Measurements from ENCODE around the gene FAM209B. TPM values are rescaled to one million over a fixed set of nuclear protein-coding genes. Genes with fewer than 3 reads are reported as not detected.

Gene FAM209B
- total RNA-seq, 2 experiments from 2014 or later = not detected

GRCh38 chr20:56504373-56505005 lies 28.6 kb upstream of the FAM209B start:
- Histone ChIP-seq H2AFZ (ENCODE audit: low read length) (no peak overlapping the region), H3K9me2 (ENCODE audit: insufficient read depth, low read length) (no peaks in the 10 kb centered on the region), H3K4me3 (ENCODE audit: low read depth, low read length, poor library complexity, severe bottlenecking) (no peak overlapping the region), H3K79me2 (ENCODE audit: insufficient read depth, low read depth, low read length) (no peaks in the 10 kb centered on the region), H3K9me3 (ENCODE audit: low read length) (no peaks in the 10 kb centered on the region), H3K4me2 (ENCODE audit: low read length) (no peak overlapping the region), H3K27ac (ENCODE audit: low read depth, low read length, poor library complexity, severe bottlenecking) (no peak overlapping the region), H3K36me3 (ENCODE audit: insufficient read depth, low read length) (peaks cover 14% of the 10 kb centered on the region), H4K20me1 (ENCODE audit: insufficient read depth, low read length) (no peaks in the 10 kb centered on the region), H3K4me1 (ENCODE audit: insufficient read depth, low read length, poor library complexity, severe bottlenecking) (no peaks in the 10 kb centered on the region)
- no peak for DNase-seq (ENCODE audit: low spot score)
- no TSS peak for BruUV-seq (replicated peaks)
- intact Hi-C loops (cut with micrococcal nuclease; ENCODE audit: unreplicated experiment) = no loop called here
- ChIA-PET CTCF (ENCODE audit: unreplicated experiment) (no interaction called here), POLR2A (no interaction called here)
- TF ChIP-seq EZH2phosphoT487 (IDR thresholded peaks at IDR 0.05; ENCODE audit: borderline replicate concordance, low read depth, low read length) (no peak), CTCF (conservative IDR thresholded peaks at IDR 0.05; ENCODE audit: low read length) (peak; percentile 74)

GRCh38 chr20:56506103-56506502 lies 26.9 kb upstream of the FAM209B start:
- Histone ChIP-seq H3K79me2 (ENCODE audit: insufficient read depth, low read depth, low read length) (no peaks in the 10 kb centered on the region), H3K4me2 (ENCODE audit: low read length) (no peak overlapping the region), H3K27ac (ENCODE audit: low read depth, low read length, poor library complexity, severe bottlenecking) (no peak overlapping the region), H3K4me1 (ENCODE audit: insufficient read depth, low read length, poor library complexity, severe bottlenecking) (no peaks in the 10 kb centered on the region), H3K36me3 (ENCODE audit: insufficient read depth, low read length) (peaks cover 14% of the 10 kb centered on the region), H2AFZ (ENCODE audit: low read length) (no peak overlapping the region), H3K9me3 (ENCODE audit: low read length) (no peaks in the 10 kb centered on the region), H4K20me1 (ENCODE audit: insufficient read depth, low read length) (no peaks in the 10 kb centered on the region), H3K9me2 (ENCODE audit: insufficient read depth, low read length) (no peaks in the 10 kb centered on the region), H3K4me3 (ENCODE audit: low read depth, low read length, poor library complexity, severe bottlenecking) (no peak overlapping the region)
- POLR2A ChIA-PET = interaction anchor here (0.8 kb wide), 1 partner anchor 7 kb away, joined by 5 read pairs; no protein-coding TSS in a partner anchor
- no peak for DNase-seq (ENCODE audit: low spot score)
- TF ChIP-seq CTCF (conservative IDR thresholded peaks at IDR 0.05; ENCODE audit: low read length) (no peak), EZH2phosphoT487 (IDR thresholded peaks at IDR 0.05; ENCODE audit: borderline replicate concordance, low read depth, low read length) (no peak)
- intact Hi-C loops (cut with micrococcal nuclease; ENCODE audit: unreplicated experiment) = no loop called here
- CTCF ChIA-PET (ENCODE audit: unreplicated experiment) = no interaction called here
- no TSS peak for BruUV-seq (replicated peaks)

GRCh38 chr20:56511926-56512325 lies 21.1 kb upstream of the FAM209B start:
- Histone ChIP-seq H4K20me1 (ENCODE audit: insufficient read depth, low read length) (no peaks in the 10 kb centered on the region), H3K4me1 (ENCODE audit: insufficient read depth, low read length, poor library complexity, severe bottlenecking) (no peaks in the 10 kb centered on the region), H3K4me2 (ENCODE audit: low read length) (no peak overlapping the region), H3K27ac (ENCODE audit: low read depth, low read length, poor library complexity, severe bottlenecking) (no peak overlapping the region), H3K4me3 (ENCODE audit: low read depth, low read length, poor library complexity, severe bottlenecking) (no peak overlapping the region), H3K9me3 (ENCODE audit: low read length) (no peaks in the 10 kb centered on the region), H3K79me2 (ENCODE audit: insufficient read depth, low read depth, low read length) (no peaks in the 10 kb centered on the region), H3K36me3 (ENCODE audit: insufficient read depth, low read length) (peaks cover 22% of the 10 kb centered on the region), H3K9me2 (ENCODE audit: insufficient read depth, low read length) (no peaks in the 10 kb centered on the region), H2AFZ (ENCODE audit: low read length) (no peak overlapping the region)
- ChIA-PET CTCF (ENCODE audit: unreplicated experiment) (no interaction called here), POLR2A (no interaction called here)
- TF ChIP-seq EZH2phosphoT487 (IDR thresholded peaks at IDR 0.05; ENCODE audit: borderline replicate concordance, low read depth, low read length) (no peak), CTCF (conservative IDR thresholded peaks at IDR 0.05; ENCODE audit: low read length) (no peak)
- no peak for DNase-seq (ENCODE audit: low spot score)
- no TSS peak for BruUV-seq (replicated peaks)
- intact Hi-C loops (cut with micrococcal nuclease; ENCODE audit: unreplicated experiment) = no loop called here
